Activated CD8-positive, alpha-beta memory T cell treated with anti-CD3 and anti-CD28 coated beads, Interleukin-2, amount 50 U/mL, for 24 hours (primary cell): Measurements from ENCODE around the gene PPP2R5E.

Experiments used
- DNase-seq: peaks from one replicate; pipeline ENCODE4 v3.0.0-alpha.2; 2020; ENCODE audit errors: extremely low read depth

The PPP2R5E gene

GRCh38 chr14:63432888-63433552, 110.2 kb downstream of the PPP2R5E start:
- DNase-seq, result no peak

DNA sequence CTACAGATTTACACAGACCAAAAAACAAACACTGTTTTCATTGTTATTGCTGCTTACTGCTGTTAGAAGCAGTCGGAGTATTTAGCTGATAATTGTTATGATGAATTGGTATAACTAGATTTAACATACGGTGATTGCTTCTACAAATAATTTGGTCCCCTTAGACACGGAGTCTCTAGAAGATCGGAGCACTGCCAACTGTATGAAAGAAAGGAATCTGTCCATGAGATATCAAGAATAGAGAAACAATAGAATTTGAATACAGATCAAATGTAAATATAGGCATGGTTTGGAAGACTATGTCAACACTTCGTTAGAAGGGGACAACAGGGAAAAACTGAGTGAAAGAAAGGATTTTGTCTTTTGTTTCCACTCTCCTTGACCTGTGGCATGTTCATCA, 110.9 kb downstream of the PPP2R5E start:
- no peak for DNase-seq

DNA sequence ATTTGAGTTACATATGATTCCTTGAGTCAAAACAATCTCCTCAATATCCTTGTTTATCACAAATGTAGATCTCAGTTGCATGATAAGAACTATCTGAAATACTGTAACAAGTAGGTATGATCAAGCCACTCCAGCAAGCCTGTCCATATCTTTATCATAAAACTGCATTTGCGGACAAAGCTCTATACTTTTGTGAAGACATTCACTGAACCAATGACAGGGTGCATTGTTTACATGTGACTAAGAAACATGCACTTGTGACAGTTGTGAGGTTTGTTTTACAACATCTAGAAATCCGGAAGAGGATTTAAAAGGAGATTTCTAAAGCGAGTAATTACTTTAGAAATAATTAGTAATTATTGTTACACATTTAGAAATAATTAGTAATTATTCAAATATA, 111.7 kb downstream of the PPP2R5E start:
- DNase-seq, result no peak

DNA sequence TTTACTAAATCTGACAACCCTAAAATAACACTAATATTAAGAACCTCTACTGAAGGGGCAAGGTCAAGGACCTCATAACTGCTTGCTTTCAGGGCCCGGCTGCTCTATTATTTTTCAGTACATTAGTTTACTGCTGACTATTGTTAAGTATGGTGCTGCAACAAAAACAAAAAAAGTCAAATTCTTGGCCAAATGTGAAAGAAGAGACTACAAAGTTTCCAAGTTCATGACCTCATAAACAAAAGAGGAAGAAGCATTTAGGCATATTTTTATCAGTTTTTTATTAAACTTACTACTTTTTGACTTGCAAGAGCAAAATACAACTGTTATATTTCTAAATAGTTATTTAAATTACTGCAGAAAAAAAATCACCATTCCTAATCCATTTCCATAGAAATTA, 114.7 kb downstream of the PPP2R5E start:
- no peak for DNase-seq

GRCh38 chr14:63426838-63427352, 116.3 kb downstream of the PPP2R5E start:
- DNase-seq, result no peak

DNA sequence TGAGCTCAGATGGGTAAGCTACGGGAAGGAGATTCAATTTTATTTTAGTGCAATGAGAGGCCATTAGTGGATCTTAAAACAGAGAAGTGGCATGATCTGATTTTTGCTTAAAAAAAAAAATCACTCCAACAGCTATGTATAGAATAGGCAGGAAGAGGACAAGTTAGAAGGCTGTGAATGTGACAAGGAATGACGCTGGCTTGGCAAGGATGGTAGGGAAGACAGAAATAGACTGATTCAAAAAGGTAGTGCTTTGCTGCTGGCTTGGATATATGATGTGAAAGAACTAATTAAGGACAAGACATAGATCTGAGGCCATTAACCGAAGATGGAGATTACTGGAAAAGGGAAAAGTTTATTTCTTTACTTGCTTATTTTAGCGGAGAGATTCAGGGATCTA, 119.3 kb downstream of the PPP2R5E start:
- no peak for DNase-seq

DNA sequence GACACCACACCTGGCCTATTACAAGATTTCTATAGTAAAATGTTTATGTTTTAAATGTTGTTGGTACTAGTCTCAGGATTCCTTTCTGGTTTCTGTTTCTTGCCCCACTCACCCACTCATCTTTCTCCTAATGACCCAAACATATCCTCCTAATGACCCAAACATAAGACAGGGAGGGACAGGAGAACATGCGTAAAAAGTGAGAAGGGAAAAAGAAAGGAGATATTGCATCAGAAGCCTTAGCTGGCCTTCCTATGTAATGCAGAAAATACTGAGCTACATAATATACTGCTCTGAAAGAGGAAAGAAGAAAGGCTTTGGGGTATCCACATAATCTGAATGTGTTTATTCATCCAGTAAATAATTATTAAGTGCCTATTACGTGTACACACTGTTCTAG, 119.8 kb downstream of the PPP2R5E start:
- DNase-seq, result no peak

GRCh38 chr14:63421919-63422318, 121.3 kb downstream of the PPP2R5E start:
- no peak for DNase-seq

- no peak for DNase-seq
Observed at GRCh38 chr14:63421226-63421625, 122.0 kb downstream of the PPP2R5E start.

GRCh38 chr14:63418020-63418419, 125.2 kb downstream of the PPP2R5E start:
- DNase-seq, result no peak

GRCh38 chr14:63413009-63413408, 130.2 kb downstream of the PPP2R5E start:
- no peak for DNase-seq

- no peak for DNase-seq
Observed at GRCh38 chr14:63406333-63406732, 136.8 kb downstream of the PPP2R5E start.

DNA sequence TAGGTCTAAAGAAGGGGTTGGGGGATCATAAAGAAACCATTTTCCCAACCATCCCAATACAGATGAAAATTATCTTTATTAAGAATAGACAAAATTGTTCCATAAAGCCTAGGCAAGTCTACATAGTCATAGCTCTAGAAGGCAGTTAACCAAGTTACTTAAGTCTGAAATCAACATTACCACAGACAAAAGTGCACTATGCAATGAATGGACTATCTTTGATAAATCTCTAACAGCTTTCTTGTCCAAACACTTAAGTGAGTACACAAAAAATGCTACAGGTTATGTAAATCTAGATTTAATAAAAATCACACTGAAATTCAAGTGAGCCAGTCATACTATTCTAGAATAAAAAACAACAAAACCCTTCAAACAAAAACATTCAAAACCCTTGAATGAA, 137.5 kb downstream of the PPP2R5E start:
- DNase-seq, result no peak

DNA sequence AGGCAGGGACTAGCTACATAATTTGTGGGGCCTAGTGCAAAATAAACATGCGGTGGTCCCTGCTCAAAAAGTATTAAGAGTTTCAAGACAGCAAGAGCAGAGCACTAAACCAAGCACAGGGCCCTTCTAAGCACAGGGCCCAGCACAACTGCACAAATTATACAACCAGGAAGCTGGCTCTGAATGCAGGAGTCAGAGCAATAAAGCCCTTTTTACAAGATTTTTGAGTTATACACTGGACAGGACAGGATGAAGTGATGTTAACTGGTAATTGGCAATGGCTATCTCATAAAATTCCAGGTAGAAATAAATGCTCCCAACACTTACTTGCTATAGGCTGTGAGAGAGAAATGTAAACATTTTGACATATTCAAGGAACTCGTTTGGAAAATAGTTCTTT, 138.3 kb downstream of the PPP2R5E start:
- no peak for DNase-seq

GRCh38 chr14:63401646-63402045, 141.5 kb downstream of the PPP2R5E start:
- DNase-seq, result no peak

- no peak for DNase-seq
Observed at GRCh38 chr14:63398952-63399351, 144.2 kb downstream of the PPP2R5E start.

GRCh38 chr14:63394841-63395240, 148.3 kb downstream of the PPP2R5E start:
- DNase-seq, result no peak

DNA sequence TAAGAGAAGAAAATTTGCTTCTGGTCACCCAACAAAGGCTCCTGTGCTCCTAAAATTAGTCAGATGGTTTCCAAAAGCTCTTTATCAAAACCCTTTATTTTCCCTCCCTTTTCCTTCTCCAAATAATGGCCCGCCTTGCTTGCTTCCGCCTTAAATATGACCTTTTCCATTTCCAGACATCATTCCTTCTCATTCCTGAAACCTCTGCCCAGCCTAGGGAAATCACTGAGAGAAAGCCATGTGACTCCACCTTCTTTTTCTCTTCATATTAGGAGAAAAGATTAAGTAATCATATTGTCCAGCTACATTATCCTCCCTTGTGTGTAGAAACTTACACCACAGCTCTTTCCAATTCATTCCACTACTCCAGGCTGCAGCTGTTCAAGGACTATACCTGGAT, 148.7 kb downstream of the PPP2R5E start:
- no peak for DNase-seq

DNA sequence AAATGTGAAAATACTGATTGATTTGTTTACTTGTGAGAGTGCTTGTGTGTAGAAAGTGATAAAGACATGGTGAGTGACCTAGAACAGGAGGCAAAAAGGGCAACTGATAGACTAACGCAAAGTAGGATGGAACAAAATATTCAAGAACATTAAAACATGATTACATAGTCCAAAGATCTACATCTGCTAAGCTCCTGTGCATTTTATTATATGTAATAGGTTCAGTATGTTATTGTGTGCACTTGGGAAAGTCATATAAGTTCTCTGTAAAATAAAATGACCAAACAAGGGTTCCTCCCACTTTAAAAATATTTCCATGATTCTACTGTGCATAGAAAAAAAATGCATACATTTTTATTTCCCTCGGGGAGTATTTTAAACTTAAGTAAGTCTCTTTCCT, 150.2 kb downstream of the PPP2R5E start:
- DNase-seq, result no peak

DNA sequence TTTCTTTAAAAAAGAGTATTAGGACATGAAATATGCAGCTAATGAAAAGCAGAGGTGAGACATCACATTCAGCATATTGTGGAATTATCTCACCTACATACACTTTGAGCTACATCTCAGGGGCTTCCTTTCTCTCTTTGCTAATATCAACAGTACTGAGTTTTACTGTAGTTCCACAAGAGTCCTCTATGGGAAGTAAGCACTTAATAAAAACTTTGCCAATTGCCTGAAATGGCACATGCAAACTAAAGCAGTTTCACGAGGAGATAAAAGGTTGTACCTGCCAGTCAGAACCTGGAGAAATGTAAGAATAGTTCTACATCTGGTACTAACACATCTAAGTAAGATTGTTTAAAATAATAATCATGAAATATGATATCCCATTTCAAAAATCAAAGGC, 150.9 kb downstream of the PPP2R5E start:
- no peak for DNase-seq

GRCh38 chr14:63388766-63389431, 154.3 kb downstream of the PPP2R5E start:
- peak; percentile 15 for DNase-seq

GRCh38 chr14:63387711-63388110, 155.5 kb downstream of the PPP2R5E start:
- DNase-seq, result no peak

GRCh38 chr14:63383776-63384367, 159.3 kb downstream of the PPP2R5E start:
- DNase-seq, result no peak
